Renal cortex interstitium (tissue), 11 donors: ENCODE data around the gene GSTP1. TPM values are rescaled to one million over a fixed set of nuclear protein-coding genes. Genes with fewer than 3 reads are reported as not detected.
"Not testable (repeated sequence)": the region's sequence is repeated elsewhere in the genome, so short reads cannot be mapped to it uniquely, and the experiment has no call there.

Experiments used
- DNase-seq, 11 donors: peaks; one replicate each; pipeline ENCODE4 v3.0.0-alpha.2; 2013; ENCODE audit warnings: low read depth in 9 of 11, low spot score in 4 of 11; ENCODE audit errors: extremely low read depth in 1 of 11
- polyA plus RNA-seq, 3 donors: library from polyadenylated mRNA; unstranded; fragments of 120-200 nt; gene quantifications; one replicate each; pipeline ENCODE4 v1.2.1, GENCODE V29; 2013; ENCODE audit not compliant: insufficient read length in 3 of 3

Gene GSTP1
- polyA plus RNA-seq, 3 donors, result 697 to 788 (median 758) TPM

DNA sequence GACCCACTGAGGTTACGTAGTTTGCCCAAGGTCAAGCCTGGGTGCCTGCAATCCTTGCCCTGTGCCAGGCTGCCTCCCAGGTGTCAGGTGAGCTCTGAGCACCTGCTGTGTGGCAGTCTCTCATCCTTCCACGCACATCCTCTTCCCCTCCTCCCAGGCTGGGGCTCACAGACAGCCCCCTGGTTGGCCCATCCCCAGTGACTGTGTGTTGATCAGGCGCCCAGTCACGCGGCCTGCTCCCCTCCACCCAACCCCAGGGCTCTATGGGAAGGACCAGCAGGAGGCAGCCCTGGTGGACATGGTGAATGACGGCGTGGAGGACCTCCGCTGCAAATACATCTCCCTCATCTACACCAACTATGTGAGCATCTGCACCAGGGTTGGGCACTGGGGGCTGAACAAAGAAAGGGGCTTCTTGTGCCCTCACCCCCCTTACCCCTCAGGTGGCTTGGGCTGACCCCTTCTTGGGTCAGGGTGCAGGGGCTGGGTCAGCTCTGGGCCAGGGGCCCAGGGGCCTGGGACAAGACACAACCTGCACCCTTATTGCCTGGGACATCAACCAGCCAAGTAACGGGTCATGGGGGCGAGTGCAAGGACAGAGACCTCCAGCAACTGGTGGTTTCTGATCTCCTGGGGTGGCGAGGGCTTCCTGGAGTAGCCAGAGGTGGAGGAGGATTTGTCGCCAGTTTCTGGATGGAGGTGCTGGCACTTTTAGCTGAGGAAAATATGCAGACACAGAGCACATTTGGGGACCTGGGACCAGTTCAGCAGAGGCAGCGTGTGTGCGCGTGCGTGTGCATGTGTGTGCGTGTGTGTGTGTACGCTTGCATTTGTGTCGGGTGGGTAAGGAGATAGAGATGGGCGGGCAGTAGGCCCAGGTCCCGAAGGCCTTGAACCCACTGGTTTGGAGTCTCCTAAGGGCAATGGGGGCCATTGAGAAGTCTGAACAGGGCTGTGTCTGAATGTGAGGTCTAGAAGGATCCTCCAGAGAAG is 1.6 kb downstream of the GSTP1 start:
- DNase-seq, result no peak

DNA sequence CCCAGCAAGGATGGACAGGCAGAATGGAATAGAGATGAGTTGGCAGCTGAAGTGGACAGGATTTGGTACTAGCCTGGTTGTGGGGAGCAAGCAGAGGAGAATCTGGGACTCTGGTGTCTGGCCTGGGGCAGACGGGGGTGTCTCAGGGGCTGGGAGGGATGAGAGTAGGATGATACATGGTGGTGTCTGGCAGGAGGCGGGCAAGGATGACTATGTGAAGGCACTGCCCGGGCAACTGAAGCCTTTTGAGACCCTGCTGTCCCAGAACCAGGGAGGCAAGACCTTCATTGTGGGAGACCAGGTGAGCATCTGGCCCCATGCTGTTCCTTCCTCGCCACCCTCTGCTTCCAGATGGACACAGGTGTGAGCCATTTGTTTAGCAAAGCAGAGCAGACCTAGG is 2.3 kb downstream of the GSTP1 start:
- DNase-seq, result no peak

DNA sequence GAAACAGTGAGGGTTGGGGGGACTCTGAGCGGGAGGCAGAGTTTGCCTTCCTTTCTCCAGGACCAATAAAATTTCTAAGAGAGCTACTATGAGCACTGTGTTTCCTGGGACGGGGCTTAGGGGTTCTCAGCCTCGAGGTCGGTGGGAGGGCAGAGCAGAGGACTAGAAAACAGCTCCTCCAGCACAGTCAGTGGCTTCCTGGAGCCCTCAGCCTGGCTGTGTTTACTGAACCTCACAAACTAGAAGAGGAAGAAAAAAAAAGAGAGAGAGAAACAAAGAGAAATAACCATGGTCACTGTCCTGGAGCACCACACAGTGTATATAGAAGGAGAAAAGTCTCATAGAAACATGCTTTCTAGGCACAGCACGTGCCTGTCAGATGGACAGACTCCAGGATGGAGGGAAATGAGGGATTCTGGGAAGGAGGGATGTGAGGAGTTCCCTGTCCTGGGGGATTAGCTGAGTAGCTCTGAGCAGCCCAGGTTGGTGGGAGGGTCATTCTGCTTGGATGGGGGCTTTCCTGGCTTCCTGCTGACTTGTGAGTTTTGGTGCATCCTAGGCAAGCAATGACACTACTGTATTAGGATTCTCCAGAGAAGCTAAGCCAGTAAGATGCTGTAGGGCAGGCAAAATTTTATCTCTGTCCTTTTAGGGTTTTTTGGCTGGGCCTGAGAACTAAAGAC is 3.1 kb downstream of the GSTP1 start:
- no peak for DNase-seq

DNA sequence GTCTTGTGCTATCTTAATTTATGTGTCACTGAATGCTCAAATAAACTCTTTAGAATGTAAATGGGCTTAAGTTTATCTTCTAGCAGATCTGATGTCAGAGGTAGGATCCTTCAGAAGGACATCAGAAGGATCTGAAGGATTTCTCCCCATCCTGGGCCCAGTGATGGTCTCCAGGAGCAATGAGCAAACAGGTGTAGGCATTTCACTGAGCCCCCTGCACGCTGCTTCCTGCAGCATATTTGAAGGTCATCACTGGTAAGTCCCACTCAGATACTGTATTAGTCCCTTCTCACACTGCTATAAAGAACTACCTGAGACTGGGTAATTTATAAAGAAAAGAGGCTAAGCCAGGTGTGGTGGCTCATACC is 4.5 kb downstream of the GSTP1 start:
- no peak for DNase-seq

DNA sequence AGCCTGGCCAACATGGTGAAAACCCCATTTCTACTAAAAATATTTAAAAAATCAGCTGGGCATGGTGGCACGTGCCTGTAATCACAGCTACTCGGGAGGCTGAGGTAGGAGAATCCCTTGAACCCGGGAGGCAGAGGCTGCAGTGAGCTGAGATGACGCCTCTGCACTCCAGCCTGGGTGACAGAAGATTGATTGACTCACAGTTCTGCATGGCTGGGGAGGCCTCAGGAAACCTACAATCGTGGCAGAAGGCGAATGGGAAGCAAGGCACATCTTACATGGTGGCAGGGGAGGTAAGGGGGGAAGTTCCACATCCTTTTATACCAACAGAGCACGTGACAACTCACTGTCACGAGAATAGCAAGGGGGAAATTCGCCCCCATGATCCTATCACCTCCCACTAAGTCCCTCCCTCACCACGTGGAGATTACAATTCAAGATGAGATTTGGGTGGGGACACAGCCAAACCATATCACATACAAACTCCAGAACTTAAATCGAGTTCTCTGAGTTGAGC is 5.3 kb downstream of the GSTP1 start:
- DNase-seq, result not testable (repeated sequence)

DNA sequence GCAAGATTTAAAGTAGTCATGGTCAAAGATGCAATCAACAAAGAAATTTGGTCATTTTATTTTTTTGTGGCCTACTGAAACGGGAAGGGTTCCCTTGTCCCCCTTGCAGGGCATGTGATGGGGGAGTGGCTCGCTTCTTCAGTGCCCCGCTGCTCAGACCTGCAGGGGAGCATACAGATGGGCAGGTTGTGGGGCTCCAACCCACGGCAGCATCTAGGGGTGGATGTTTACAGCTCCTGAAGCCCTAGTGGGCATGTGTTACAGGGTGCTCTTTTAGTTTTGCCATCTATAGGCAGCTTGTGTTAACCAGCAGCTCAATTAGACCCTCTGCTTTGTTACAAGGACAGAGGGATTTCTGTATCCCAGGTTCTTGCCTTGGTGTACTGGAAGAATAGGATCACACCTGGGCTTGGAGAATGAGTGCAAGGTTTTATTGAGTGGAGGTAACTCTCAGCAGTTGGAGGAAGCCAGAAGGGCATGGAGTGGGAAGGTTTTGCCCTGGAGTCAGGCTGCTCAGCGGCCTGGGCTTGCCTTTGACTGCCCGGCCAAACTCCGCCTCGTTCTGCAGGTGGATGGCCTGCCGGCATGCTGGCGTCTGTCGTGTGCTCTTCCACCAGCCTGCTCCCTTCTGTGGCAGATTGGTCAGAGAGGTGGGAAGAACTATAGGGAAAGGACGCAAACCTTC is 9.4 kb downstream of the GSTP1 start:
- DNase-seq, result no peak

DNA sequence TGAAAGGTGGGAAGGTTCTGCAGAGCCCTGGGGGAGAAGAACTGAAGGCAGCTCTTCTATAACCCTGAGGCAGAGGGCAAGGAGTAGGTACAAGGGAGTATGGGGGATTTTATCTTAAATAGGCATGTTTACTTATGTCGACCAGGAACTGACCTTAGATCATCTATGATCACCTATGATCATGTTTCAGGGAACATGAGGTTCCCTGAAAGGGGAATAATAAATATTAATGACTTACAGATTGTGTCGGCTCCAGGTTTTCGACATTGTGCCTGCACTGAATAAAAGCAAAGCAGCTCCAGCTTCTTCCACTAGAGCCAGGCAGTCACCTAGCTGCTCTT is 9.9 kb downstream of the GSTP1 start:
- DNase-seq, result no peak

DNA sequence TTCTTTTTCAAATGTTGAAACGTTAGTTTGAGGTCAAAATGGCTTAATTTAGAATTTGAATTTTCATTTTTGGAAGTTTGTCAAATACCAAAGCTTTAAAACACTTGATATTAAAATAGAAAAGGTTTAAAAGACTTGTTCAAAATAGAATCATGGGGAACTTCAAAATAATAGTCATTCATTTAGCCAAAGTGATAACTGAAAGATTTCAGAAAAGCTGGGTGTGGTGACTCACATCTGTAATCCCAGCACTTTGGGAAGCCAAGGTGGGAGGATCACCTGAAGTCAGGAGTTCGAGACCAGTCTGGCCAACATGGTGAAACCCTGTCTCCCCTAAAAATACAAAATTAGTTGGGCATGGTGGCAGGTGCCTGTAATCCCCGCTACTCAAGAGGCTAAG is 10.9 kb downstream of the GSTP1 start:
- DNase-seq, result no peak

DNA sequence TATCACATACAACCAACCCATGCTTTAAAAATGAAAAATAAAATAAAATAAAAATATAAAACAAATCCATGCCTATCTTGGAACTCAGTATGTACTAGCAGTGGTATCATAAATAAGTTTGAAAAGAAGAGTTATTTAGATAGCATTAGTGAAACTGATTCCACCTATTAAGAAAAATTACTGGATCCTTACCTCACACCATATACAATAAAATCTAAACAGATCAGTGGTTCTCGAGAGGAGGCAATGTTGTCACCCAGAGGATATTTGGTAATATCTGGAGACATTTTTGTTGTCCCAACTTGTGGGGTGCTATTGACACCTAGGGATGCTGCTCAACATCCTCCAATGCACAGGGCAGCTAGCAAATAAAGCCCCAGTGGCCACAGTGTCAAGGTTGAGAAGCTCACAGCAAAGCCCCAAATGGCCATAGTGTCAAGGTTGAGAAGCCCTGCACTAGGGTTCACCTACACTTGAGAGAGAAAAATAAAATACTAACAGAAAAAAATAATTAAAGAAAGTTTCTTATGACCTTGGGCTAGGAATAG is 13.2 kb downstream of the GSTP1 start:
- DNase-seq, result no peak

DNA sequence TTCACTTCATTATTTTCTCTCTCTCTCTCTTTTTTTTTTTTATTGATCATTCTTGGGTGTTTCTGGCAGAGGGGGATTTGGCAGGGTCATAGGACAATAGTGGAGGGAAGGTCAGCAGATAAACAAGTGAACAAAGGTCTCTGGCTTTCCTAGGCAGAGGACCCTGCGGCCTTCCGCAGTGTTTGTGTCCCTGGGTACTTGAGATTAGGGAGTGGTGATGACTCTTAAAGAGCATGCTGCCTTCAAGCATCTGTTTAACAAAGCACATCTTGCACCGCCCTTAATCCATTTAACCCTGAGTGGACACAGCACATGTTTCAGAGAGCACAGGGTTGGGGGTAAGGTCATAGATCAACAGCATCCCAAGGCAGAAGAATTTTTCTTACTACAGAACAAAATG is 13.8 kb downstream of the GSTP1 start:
- DNase-seq, result not testable (repeated sequence)

DNA sequence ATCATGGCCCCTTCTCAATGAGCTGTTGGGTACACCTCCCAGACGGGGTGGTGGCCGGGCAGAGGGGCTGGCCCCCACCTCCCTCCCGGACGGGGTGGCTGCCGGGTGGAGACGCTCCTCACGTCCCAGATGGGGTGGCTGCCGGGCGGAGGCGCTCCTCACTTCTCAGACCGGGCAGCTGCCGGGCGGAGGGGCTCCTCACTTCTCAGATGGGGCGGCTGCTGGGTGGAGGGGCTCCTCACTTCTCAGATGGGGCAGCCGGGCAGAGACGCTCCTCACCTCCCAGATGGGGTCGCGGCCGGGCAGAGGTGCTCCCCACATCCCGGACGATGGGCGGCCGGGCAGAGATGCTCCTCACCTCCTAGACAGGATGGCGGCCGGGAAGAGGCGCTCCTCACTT is 14.4 kb downstream of the GSTP1 start:
- not testable (repeated sequence) for DNase-seq

DNA sequence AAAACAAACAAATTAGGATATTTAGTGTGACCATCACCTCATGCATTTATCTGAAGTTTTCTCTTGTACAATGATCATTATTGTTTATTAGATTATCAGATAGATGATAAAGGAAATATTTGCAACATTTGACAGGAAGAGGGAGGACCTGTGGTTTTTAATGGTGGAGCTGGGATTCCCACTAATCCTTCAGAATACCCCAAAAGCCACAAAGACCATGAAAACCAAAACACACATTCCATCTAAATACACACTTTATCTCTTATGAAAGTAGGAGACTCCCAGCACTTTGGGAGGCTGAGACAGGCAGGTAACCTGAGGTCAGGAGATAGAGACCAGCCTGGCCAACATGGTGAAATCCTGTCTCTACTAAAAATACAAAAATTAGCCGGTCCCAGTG is 15.5 kb downstream of the GSTP1 start:
- no peak for DNase-seq

DNA sequence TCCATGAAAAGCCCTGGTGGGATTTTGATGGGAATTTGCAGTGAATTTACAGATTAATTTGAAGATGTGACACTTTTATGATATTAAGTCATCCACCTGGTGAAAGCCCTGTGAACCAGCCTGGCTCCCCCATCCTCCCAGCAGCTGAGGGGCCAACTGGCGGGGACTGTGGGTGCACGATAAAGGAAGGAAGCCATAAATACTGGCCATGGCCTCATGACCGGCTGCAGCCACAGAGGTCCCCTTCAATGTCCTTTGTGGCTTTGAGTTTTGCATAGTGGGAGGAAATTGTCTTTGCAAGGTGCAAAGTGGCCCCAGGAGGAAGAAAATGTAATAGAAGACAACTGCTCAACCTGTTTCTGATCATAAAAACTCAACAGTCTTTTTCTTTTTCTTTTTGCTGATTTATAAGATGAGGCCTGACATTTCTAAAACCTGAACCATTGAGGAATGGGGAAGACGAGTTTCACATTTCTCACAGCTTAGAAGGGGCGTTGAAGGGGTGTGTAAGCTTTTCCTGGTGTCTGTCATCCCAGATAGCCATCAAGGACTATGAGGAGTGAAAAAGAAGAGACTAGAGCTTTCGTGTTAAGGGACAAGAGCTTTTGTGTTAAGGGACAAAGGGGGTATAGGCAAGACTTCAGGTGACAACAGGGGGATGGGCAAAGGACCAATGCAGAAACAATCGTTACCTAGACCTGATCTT is 16.9 kb downstream of the GSTP1 start:
- DNase-seq, result no peak

DNA sequence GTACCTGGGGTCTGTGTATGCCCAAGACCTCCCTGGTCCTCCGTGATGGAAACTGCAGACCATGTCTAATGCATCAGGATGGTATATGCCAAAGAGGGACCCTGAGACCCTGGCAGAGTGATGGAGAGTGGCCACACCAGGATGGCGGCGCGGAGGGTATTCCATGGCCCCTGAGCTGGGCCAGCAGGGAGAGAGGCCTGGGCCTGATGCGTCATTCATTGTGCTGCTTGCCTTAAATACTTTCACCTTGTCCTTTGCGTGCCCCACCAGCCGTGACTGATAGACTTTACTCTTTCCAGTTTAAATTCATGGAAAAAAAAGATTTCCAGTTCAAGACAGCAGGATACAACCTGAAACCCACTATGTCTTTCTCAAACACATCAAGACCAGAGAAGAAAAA is 17.5 kb downstream of the GSTP1 start:
- DNase-seq, result no peak

DNA sequence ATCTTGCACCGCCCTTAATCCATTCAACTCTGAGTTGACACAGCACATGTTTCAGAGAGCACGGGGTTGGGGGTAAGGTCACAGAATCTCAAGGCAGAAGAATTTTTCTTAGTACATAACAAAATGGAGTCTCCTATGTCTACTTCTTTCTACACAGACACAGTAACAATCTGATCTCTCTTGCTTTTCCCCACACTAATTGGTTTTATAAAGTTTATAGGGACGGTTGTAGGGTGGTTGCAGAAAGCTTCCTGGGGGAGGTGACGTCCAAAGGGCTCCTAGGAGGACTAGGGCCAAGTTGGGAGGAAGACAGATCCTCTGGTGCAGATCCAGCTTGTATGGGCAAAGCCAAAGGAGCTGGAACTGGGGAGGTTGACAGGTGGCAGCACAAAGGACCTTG is 20.5 kb downstream of the GSTP1 start:
- DNase-seq, result not testable (repeated sequence)

DNA sequence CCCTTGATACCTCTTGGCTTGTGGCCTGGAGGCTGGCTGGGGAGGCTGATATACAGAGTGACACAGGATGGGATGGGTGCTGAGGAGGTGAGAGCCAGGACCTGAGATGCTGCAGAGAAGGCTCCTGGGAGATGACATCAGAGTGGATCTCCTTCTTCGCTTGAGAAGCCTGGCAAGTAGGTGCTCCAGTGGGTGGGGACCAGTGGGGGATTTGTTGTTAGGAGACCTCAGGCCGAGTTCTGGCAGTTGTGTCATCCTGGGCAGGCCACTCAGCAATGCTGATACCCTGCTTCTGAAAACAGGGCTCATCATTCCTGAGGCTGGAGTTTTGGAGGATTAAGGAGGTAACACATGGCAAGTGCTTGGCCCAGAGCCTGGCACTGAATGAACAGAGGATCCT is 21.2 kb downstream of the GSTP1 start:
- DNase-seq, result no peak

DNA sequence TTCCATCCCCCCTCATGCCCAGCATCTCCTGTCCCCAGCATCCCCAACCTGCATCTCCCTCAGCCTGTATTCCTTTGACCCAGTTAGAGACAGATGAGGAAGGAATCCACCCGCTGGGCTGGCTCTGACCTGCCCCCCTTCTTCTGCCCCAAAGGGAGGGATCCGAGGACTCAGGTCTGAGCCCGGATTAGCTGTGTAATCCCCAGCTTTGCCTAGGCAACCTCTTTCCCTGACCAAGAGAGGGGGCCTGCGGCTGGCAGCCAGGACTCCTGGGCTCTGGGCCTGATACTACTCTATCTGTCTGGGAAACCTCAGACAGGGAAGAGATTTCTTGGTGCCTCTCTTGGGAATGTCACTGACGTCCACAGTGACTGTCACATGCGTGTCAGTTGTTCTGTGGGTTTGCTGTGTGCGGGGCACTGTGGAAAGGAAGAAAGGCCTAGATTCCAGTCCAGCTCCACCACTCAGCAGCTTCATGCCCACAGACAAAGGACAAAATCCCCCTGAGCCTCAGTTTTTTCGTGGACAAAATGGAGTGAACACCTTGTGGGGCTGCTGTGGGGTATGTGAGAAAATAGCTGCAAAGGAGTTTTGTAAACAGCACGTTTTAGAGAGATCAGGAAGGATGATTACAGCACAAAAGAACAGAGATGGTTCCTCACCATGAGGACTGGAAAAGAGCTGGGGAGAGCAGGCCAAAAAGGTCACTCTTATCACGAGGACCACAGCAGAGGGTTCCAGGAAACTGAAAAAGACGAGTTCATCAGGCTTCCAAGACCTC is 21.8 kb downstream of the GSTP1 start:
- no peak for DNase-seq

DNA sequence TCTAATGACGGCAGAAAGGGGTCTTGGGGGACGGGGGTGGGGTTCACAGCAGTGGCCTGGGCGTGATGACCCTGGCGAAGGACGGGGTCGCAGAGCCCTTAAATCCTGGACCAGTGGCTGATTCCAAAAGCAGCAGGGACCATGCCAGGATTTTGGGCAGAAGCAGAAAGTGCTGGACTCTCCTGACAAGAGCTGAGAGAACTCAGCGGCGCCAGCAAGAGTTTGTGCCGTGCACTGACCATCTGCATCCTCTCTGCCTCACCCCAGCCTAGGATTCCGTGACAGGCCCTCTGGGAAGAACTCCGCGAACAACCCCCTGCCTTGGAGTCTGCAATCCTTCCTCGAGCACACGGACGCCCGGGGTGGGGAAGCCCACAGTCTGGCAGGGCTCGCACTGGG is 22.5 kb downstream of the GSTP1 start:
- no peak for DNase-seq
